Superior temporal gyrus (tissue), 1 donor: ENCODE results near the gene UNC5A.

Source experiments
- DNase-seq: peaks from one replicate; pipeline ENCODE4 v3.0.0-alpha.2; 2016; ENCODE audit errors: extremely low spot score

Gene UNC5A

DNA sequence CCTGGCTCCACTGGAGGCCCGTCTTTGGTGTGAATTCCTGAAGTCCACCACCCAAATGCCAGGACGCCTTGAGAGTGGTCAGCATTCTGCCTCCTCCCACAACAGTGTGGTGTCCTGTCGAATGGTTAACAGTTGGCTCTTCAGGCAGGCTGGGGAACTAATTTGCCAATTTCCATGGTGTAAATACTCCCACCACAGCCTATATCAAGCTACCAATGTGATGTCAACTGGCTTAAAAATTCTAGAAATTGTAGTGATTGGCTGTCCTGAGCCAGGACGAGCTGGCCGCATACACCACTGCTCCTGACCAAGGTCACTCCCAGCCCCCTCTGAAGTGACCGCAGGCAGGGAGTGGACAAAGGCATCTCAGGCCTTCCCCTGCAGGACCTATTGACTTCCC is 11.1 kb downstream of the UNC5A start:
- no peak for DNase-seq

DNA sequence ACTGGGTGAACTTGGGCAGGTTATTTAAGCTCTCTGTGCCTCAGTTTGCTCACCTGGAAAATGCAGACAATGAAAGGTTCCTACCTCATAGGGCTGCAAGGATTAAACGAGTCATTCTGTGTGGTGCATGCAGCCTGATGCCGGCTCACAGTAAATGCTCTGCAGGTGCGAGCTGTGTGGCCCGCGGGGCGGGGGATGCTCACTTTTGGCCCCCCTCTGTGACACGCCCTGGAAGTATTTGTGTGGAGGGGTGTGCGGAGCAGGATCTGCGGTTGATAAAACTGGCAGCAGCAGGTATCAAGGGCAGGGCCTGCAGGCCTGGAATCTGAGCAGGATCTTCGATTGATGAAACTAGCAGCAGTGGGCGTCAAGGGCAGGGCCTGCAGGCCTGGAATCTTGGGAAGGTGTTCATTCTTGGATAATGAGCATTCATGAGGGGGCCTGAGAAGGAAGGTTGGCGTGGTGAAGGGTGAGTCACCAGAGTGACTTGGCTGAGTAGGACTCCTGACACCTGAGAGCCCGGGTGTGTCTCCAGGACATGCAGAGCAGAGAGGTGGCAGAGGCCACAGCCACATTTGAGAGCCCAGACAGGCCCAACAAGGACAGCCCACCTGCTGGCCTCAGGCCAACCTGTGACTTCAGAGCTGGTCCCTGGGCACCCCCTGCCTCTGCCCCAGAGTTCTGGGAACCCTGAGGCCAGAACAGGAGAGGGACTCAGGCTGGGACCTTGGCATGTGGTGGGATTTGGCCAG is 11.9 kb downstream of the UNC5A start:
- no peak for DNase-seq

DNA sequence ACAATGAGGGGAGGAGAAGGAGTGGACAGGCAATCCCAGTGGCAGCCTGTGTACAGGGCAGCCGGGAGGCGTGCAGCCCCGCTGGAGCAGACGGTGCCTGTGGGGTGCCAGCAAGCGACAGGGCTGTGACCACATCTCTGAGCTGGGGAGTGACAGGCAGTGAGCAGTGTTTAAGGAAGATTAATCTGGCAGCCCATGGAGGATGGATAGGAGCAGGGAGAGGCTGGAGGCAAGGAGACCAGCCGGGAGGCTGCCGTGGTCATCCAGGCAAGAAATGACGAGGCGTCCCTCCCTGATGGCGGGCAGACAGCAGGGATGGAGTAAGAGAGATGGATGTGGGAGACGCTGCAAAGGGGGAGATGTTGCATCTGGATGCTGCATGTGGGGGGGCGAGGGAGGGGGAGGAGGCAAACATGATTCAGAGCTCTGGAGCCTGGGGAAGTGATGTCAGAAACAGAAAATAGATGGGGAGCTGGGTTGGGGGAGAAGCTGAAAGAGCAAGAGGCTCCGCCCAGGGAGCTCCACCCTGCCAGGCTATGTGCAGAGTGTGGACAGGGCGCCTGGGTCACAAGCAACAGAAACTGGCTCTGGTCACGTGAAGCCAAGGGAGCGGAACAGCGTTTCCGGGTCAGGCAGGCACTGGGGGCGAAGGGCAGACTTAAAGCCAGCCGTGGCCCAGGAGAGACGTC is 12.6 kb downstream of the UNC5A start:
- no peak for DNase-seq

DNA sequence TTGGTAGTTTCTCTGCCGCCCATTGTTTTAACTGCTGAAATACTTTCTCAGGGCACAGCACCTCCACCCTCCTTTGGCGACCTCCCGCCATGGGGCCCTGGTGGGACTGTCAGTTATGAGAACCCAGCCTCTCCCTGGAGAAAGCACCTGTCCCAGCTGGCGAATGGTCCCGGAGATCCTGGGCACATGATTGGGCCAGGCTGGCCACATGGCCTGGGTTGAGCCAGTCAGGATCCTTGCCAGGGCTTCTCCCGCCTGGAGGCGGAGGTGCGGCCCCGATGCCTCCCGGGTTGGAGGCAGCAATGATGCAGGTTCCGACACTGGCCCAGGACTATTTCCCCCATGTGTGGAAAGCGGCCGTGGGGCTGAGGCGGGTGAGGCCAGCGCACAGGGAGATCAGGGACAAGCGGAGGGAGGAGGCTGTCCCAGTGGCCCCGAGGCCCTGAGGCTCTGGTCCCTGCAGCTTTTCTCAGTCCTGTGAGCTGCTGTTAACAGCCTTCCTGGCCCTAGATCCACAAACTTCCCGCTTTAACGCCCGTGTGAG is 13.6 kb downstream of the UNC5A start:
- no peak for DNase-seq

DNA sequence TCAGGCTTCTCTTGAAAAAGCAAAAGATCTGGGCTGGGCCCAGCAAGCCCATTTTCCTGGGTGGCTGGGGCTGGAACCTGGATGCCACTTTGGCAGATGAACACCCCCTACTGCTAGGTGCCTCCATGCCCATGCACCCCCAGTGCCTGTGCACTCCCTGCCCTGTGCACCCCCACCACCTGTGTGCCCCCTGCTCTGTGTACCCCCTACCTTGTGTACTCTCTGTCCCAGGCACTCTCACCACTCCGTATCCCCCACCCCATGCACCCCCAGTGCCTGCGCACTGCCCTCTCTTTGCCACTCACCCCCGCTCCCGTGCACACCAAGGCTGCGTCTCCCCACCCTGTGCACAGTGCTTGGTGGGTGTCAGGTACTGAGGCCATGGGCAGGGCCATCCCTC is 14.2 kb downstream of the UNC5A start:
- no peak for DNase-seq

DNA sequence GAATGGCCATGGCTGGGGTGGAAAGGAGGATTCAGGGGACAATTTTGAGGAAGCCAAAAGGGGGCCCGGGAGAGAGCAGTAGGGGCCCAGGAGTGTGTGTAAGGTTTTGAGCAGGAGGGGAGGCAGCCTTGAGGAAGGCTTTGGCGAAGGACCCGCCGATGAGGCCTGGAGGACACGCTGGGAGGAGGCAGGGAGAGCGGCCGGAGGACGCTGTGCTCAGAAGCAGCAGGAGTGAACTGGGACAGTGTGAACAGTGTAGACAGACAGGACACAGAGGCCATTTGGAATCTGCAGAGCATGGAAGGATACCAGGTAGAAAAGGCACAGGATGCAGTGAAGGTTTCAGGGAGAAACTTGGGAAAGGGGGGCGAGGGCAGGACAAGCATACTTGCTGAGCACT is 14.9 kb downstream of the UNC5A start:
- no peak for DNase-seq

DNA sequence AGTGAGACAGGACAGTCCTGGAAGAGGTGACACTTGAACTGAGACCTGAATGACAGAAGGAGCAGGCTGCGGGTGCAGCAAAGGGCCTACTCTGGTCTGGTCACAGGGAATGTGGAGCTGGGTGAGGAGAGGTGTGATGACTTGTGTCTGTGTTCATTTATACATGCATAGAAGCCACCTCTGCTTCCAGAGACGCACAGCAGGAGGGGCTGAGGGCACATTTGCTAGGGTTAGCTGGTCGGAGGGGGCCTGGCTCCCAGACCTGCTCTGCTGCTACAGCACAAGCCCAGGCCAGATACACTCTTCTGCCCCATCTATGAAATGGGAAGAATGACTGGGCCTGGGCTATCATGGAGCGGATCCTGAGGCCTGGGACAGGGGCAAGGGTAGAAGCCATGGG is 15.6 kb downstream of the UNC5A start:
- DNase-seq = no peak

DNA sequence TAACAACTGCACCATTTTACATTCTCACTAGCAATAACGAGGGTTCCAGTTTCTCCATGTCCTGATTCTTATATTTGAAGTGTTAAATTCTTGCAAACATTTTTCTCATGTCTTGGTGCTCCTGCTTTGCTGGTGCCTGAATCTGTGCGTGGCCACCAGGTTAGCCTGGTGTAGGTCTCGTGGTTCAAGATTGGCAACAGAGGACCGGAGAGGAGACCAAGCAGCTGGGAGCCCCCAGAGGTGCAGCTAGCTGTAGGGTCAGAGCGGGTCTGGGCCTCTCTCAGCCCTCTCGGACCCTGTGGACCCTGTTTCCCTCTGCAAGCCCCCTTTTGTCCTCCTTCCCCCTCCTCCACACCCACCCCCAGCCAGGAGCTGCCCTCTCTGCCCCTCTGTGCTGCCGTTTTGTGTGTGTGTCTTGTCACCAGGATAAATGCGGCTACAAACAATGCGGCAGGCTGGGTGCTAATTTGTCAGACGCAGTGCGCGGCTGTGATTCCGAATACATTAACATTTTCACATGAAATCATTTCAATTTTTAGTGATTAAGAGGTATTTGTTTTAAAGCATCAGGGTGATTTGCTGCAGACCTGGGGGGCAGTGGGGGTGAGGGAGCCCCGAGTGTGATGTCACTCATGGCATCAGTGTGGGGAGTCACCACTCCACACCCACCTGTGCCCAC is 17.5 kb downstream of the UNC5A start:
- DNase-seq = no peak

DNA sequence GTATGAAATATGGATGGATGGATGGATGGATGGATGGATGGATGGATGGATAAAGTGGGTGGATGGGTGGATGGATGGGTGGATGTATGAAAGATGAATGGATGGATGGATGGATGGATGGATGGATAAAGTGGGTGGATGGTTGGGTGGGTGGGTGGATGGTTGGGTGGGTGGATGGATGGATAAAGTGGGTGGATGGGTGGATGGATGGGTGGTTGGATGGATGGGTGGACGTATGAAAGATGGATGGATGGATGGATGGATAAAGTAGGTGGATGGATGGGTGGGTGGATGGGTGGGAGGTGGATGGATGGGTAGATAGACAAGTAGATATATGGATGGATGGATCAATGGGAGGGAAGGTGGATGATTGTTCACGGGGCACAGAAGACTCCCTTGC is 19.0 kb downstream of the UNC5A start:
- no peak for DNase-seq

DNA sequence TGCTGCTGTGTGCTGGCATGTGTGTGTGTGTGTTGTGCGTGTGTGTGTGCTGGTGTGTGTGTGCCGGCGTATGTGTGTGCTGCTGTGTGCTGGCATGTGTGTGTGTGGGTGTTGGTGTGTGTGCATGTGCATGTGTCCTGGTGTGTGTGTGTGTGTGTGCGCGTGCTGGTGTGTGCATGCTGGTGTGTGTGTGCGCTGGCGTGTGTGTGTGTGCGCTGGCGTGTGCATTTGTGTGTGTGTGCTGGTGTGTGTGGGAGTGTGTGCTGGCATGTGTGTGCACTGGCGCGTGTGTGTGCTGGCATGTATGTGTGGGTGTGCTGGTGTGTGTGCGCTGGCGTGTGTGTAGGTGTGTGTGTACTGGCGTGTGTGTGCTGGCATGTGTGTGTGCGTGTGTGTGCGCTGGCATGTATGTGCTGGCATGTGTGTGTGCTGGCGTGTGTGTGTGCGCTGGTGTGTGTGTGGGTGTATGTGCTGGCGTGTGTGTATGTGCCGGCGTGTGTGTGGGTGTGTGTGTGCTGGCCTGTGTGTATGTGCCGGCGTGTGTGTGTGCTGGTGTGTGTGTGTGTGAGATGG is 20.1 kb downstream of the UNC5A start:
- no peak for DNase-seq

DNA sequence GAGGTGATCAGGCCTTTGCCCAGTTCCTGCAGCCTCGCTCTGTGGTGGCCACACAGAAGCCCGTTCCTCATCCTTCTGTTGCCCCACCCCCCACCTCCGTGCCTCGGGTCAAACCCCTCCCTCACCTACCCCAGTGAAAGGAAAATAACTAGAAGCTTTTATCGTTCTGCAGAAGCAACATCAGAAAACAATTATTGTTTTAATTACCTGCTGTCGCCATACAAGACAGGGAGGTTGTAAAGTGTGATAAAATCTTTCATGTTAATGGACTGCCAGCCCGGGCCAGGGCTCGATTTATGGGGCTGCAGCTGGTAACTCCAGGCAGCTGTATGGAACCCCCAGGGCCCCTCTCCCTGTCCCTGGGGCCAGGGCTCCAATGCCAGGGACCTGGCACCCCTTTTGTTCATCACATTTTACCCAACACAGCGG is 20.6 kb downstream of the UNC5A start:
- DNase-seq = no peak

DNA sequence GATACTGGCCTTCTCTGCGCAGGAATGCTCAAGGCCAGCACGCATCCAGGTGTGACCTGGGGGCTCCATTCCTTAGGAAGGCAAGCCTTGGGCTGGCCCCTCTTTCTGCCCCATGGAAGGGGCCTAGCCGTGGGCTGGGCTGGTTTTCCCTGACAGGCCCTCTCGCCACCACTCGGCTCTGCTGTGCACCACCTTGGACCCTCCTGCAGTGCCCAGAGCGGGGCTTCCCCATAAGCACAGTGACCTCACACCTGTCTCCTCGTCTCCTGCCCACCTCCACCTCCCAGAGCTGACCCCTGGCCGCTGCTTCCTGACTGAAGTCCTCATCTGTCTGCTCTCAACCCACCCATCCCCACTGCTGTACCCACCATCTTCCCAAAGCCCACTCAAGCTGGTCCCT is 21.1 kb downstream of the UNC5A start:
- DNase-seq = no peak

DNA sequence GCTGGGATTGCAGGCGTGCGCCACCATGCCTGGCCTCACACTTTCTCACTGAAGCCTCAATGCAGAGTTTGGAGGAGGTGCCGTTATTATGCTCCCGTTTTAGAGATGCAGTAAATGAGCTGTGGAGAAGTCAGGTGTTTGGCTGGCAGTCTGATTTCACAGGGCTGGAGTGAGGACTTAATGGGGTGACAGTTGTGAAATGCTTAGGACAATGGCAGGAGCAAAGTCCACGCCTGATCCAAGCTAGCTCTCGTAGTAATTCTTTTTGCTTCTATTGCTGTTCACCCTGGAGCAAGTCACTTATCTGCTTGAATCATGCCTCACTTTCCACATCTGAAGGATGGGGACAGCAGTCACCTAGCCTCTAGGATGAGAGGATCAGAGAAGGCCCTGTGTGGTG is 21.8 kb downstream of the UNC5A start:
- no peak for DNase-seq

DNA sequence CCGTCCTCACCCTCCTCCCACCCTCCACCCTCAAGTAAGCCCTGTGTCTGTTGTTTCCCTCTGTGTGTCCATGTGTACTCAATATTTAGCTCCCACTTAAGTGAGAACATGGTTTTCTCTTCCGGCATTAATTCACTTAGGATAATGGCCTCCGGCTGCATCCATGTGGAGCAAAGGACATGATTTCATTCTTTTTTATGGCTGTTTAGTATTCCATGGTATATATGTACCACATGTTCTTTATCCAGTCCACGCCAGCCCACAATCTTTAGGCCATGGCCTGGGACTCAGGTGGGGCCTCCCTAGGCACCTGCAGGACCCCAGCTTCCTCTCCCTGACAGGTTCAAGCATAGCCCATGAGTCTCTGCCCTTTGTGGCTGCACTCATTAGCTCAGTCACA is 22.9 kb downstream of the UNC5A start:
- DNase-seq = no peak

DNA sequence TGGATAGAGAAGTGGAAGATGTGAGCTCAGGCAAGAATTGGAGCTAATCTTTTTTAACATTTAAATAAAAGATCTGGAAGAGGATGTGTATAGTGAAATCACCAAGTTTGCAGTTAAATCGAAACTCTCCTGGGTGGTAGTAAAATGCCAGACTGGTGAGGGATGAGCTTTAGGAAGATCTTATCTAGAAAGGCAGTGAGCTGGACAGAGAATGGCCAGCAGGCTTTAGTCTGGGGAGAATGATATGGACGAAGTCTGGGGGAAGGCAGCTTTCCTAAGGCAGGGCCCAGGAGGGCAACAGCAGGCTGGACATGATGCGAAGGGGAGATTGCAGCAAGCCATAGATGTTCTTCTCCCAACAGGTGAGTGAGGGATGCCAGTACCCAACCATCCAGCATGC is 25.6 kb downstream of the UNC5A start:
- no peak for DNase-seq

DNA sequence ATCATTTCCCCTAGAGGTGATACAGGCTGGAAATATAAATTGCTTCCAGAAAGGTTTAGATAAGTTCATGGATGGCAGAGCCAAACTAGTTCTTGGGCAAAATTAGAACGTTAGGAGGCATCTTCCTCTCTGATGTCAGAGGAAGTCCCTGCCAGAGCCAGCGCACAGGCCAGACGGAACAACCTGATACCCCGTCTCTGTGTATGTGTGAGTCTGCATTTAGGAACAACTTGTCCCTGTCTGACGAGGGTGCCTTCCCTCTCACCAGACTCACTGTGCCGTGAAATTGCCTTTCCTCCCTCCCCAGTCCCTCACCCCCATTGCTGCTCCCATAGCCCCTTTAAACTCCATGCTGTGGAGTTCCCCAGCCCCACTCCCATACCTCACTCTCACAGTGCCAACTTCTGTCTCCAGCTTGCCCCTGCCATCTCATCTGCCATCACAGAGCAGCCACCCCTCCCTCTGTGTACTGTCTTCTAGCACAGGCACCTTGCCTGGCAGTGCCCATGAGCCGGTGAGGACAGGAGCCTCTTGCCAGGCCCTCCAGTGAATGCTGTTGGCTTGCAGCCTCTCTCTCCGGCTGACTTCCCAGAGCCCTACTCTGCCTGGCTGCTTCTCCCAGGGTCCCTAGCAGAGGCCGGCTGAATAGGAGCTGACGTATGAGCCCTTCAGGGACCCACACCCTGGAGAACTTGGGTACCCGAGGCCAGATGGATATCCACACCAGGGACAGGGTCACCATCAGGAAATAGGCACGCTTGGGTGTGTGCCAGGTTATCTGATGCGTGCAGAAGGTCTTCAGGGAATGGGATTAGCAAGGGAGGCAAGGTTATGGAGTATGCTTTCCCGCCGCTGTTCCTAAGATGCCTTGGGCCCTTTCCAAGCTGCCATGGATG is 26.7 kb downstream of the UNC5A start:
- no peak for DNase-seq

DNA sequence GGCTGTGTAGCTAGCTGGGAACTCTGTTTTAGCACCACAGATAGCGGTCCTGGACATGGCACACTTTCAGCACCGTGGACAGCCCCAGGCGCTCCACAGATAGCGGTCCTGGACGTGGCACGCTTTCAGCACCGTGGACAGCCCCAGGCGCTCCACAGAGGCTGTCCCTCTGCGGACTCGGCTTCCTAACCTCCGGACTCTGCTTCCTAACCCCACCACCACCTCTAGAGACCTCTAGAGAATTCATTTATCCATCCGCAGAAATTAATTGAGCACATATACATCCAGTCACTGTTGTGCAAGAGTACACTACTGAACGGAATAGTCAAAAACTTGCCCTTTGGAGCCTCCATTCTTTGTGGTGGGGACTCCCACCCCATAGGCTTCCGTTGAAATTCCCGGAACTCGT is 27.4 kb downstream of the UNC5A start:
- peak; percentile 73 for DNase-seq

DNA sequence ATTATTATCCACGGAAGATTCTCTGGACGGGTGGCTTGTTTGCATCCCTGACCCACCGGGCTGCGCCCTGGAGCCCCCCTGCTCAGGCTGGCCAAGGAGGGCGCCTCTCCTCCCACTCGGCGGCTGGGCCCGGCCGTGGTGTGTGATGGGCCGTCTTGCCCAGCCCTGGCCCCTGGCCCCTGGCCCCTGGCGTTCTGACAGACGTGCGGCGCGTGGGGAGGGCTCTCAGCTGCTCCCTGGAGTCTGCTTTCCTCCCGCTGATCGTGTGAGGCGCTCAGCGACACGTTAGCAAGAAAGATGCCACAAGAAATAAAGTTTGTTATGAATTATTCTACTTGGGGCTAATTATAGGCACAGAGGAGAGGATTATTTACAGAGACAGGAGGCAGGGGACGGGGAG is 33.3 kb downstream of the UNC5A start:
- DNase-seq = no peak

DNA sequence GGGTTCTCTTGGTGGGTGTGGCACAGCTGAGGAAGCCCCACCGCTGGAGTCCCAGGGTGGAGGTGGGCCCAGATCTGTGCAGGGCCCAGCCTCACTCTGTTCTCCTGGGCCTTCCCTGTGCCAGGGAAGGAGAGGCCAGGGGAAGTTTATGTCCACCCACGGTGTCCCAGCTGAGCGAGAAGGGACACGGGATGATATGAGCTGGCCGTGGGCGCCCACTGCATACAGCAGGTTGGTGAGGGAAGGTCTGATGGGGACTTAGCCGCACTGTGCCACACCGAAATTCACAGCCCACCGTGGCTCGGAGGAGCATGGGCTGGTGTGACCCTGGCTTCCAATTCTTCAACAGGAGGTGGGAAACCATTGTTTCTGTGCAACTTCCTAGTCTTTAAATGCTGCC is 33.9 kb downstream of the UNC5A start:
- no peak for DNase-seq

DNA sequence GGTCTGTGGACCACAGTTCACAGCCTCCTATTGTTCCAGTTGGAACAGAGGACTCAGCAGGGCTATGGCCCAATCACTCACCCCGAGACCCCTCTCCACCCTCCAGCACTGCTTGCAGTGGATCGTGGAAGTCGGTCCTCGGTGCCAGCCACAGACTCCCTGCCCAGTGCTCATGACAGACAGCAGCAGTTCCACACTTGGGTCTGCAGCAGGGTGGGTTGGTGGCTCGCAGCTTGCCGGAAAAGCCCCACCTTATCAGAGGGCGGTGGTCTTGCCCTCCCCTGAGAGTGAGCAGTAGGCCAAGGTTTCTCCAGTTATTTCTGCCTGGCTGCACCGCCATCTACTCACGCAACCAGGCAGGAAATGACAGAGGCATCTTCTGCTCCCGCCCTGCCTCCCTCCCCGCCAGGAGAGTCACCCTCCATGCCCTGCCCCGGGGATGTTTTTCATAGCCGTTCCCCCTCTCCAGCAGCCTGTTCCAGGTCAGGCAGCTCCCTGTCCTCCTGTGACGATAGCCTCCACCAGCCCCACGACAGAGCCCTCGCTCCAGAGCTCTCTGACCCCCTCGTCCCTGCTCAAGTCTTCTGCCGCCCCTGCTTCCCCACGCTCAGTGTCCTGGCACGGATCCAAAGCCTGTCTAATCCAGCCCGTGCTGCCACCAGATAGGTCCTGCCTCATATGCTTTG is 34.5 kb downstream of the UNC5A start:
- no peak for DNase-seq

DNA sequence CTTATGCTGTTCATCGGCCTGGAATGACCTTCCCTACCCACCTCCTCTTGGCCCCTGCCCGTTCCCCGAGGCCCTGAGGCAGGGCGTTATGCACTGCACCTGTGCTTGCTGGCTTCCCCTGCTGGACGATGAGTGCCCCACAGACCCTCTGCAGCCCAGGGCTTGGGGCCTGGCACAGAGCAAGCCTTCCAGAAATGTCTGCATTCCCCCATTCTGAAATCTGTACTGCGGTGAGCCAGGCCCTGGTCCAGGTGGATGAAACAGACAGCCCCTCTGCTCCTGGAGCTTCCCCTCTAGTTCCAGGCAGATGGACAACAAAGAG is 35.0 kb downstream of the UNC5A start:
- no peak for DNase-seq
